K562 (cell line): ENCODE data around the gene FOXS1. TPM values are rescaled to one million over a fixed set of nuclear protein-coding genes. Genes with fewer than 3 reads are reported as not detected.

Experiments
- ATAC-seq: fragments of 200-7000 bp; cut with Tn5 transposase; 3 replicates; pipeline ENCODE4 v1.9.1; 2020; ENCODE audit warnings: moderate library complexity
- BruUV-seq: library from RNA; stranded (reverse); fragments of 400-500 nt; replicated peaks from 2 replicates; lab custom pipeline; 2021; lab: Mats Ljungman, UMichigan
- CTCF ChIA-PET: fragments of 300-600 bp; formaldehyde crosslinking; extraction: SDS; loops from one replicate; lab custom pipeline; 2021; ENCODE audit warnings: low intra/inter-chr PET ratio; lab: Yijun Ruan, JAX
- POLR2A ChIA-PET: fragments of 300-600, 350-650 bp; sonication (Branson Sonifier 250); formaldehyde crosslinking; extraction: SDS; loops from one replicate; lab custom pipeline; 2021; ENCODE audit warnings: antibody characterized with exemption, inconsistent platforms; lab: Yijun Ruan, JAX
- DNase-seq, 4 experiments: peaks; one replicate each; pipeline versions ENCODE4 v3.0.0 to v3.0.0-alpha.2; 2011 to 2018; ENCODE audit warnings: low spot score in 3 of 4, mixed read lengths in 3 of 4; ENCODE audit errors: extremely low read depth in 1 of 4
- FAIRE-seq: peaks from 2 replicates; lab custom pipeline; 2011; peaks lifted over from hg19 to GRCh38; lab: Jason Lieb, UNC
- H2AFZ ChIP-seq: 2 replicates; pipeline ENCODE4 v1.6.0; 2011; ENCODE audit warnings: low read depth, low read length, control low read depth, inconsistent platforms
- H3K27ac ChIP-seq: fragments of 200-600 bp; 3 replicates; pipeline ENCODE4 v1.8.0; 2011; ENCODE audit warnings: low read depth, mild to moderate bottlenecking, control low read depth, inconsistent platforms, low read length, moderate library complexity, mixed read lengths; ENCODE audit errors: extremely low read depth
- H3K27me3 ChIP-seq, 2 experiments: fragments of 300-600 bp in 1 of 2; 2 replicates in 1 of 2; 3 replicates in 1 of 2; pipeline versions ENCODE4 v1.6.0 to v1.8.0; 2011; ENCODE audit warnings: inconsistent platforms in 2 of 2, low read length in 2 of 2, mild to moderate bottlenecking in 1 of 2, mixed read lengths in 1 of 2, moderate library complexity in 1 of 2; ENCODE audit not compliant: control insufficient read depth in 2 of 2, insufficient read depth in 2 of 2
- H3K36me3 ChIP-seq: fragments of 300-600 bp; 3 replicates; pipeline ENCODE4 v1.8.0; 2011; ENCODE audit warnings: mild to moderate bottlenecking, low read length, inconsistent platforms; ENCODE audit not compliant: control insufficient read depth, insufficient read depth
- H3K4me1 ChIP-seq, 2 experiments: fragments of 200-600 bp in 1 of 2; replicated peaks in 1 of 2; 2 replicates in 1 of 2; 3 replicates in 1 of 2; pipeline versions ENCODE4 v1.5.1 to v1.8.0; 2011; ENCODE audit warnings: inconsistent platforms in 2 of 2, low read length in 2 of 2, mild to moderate bottlenecking in 1 of 2, mixed read lengths in 1 of 2, moderate library complexity in 1 of 2; ENCODE audit not compliant: control insufficient read depth in 2 of 2, insufficient read depth in 2 of 2
- H3K4me2 ChIP-seq: 2 replicates; pipeline ENCODE4 v1.6.1; 2011; ENCODE audit warnings: low read length, control low read depth, inconsistent platforms, mixed read lengths; ENCODE audit not compliant: insufficient read depth
- H3K4me3 ChIP-seq: fragments of 200-600 bp; sonication (generic), shearing (Covaris generic); 2 replicates; pipeline ENCODE4 v1.5.1; 2016; ENCODE audit warnings: control low read depth, inconsistent platforms
- H3K79me2 ChIP-seq: fragments of 200-600 bp; 3 replicates; pipeline ENCODE4 v1.8.0; 2011; ENCODE audit warnings: low read length, inconsistent platforms; ENCODE audit not compliant: control insufficient read depth, insufficient read depth
- H3K9ac ChIP-seq, 2 experiments: 2 replicates each; pipeline versions ENCODE4 v1.6.0 to v1.6.1; 2011; ENCODE audit warnings: low read depth in 2 of 2, low read length in 2 of 2, control low read depth in 1 of 2, inconsistent platforms in 1 of 2, mild to moderate bottlenecking in 1 of 2, mixed read lengths in 1 of 2; ENCODE audit not compliant: insufficient read depth in 1 of 2
- H3K9me1 ChIP-seq: one replicate; pipeline ENCODE4 v1.6.0; 2011; ENCODE audit warnings: inconsistent platforms, mild to moderate bottlenecking, low read length, moderate library complexity; ENCODE audit not compliant: control insufficient read depth, insufficient read depth
- H3K9me3 ChIP-seq: replicated peaks from 2 replicates; pipeline ENCODE4 v1.5.1; 2011; ENCODE audit warnings: low read depth, low read length, inconsistent platforms; ENCODE audit not compliant: control insufficient read depth, insufficient read depth
- H4K20me1 ChIP-seq: replicated peaks from 2 replicates; pipeline ENCODE4 v1.6.1; 2011; ENCODE audit warnings: low read length, inconsistent platforms, mixed read lengths; ENCODE audit not compliant: control insufficient read depth, insufficient read depth
- BHLHE40 ChIP-seq: IDR thresholded peaks from 2 replicates; pipeline ENCODE4 v1.6.1; 2011; ENCODE audit warnings: low read length, improper control_type of control experiment
- CBX1 ChIP-seq: sonication (generic); IDR thresholded peaks from 2 replicates; pipeline ENCODE4 v1.6.1; 2016; ENCODE audit warnings: antibody characterized with exemption, low read depth, mild to moderate bottlenecking
- HMG20A ChIP-seq: fragments of 450-650 bp; formaldehyde crosslinking; conservative IDR thresholded peaks from 2 replicates; pipeline ENCODE4 v1.4.0; 2020; ENCODE audit warnings: mild to moderate bottlenecking, mixed read lengths
- MAFK ChIP-seq: IDR thresholded peaks from 2 replicates; pipeline ENCODE4 v1.6.1; 2011; ENCODE audit warnings: low read length, improper control_type of control experiment
- MNT ChIP-seq, 2 experiments: fragments of 450-650 bp; conservative IDR thresholded peaks; 2 replicates each; pipeline ENCODE4 v1.6.1; 2017; ENCODE audit warnings: mild to moderate bottlenecking in 2 of 2, moderate library complexity in 2 of 2
- PCBP2 ChIP-seq: fragments of 200-400 bp; formaldehyde crosslinking; IDR thresholded peaks from 2 replicates; pipeline ENCODE4 v1.6.1; 2018; ENCODE audit warnings: low read length, low read depth, mild to moderate bottlenecking, moderate library complexity; ENCODE audit not compliant: poor library complexity, severe bottlenecking
- PRPF4 ChIP-seq: fragments of 200-400 bp; formaldehyde crosslinking; IDR thresholded peaks from one replicate; pipeline ENCODE4 v1.6.1; 2017; ENCODE audit warnings: low read length, low read depth, mild to moderate bottlenecking; ENCODE audit not compliant: insufficient read depth, poor library complexity, severe bottlenecking
- RB1 ChIP-seq: fragments of 450-650 bp; IDR thresholded peaks from 2 replicates; pipeline ENCODE4 v1.6.1; 2017; ENCODE audit warnings: low read depth, mild to moderate bottlenecking
- RCOR1 ChIP-seq, 2 experiments: IDR thresholded peaks; 2 replicates each; pipeline ENCODE4 v1.6.1; 2012; ENCODE audit warnings: low read depth in 2 of 2, low read length in 2 of 2, borderline replicate concordance in 1 of 2, improper control_type of control experiment in 1 of 2
- RNF2 ChIP-seq: sonication (generic); IDR thresholded peaks from 2 replicates; pipeline ENCODE4 v1.6.1; 2016
- SIX5 ChIP-seq, 2 experiments: IDR thresholded peaks; 2 replicates each; pipeline ENCODE4 v1.6.1; 2011; ENCODE audit warnings: low read length in 2 of 2, borderline replicate concordance in 1 of 2, low read depth in 1 of 2, mild to moderate bottlenecking in 1 of 2, moderate library complexity in 1 of 2; ENCODE audit not compliant: insufficient read depth in 1 of 2
- STAT6 ChIP-seq: sonication (generic); formaldehyde crosslinking; IDR thresholded peaks from 2 replicates; pipeline ENCODE4 v1.8.1; 2023; ENCODE audit warnings: mild to moderate bottlenecking, missing genetic modification reagents
- TBP ChIP-seq: optimal IDR thresholded peaks from 2 replicates; pipeline ENCODE3; 2011; ENCODE audit warnings: low read depth, low read length, improper control_type of control experiment
- TEAD2 ChIP-seq: fragments of 450-650 bp; IDR thresholded peaks from 2 replicates; pipeline ENCODE4 v1.6.1; 2016; ENCODE audit warnings: missing genetic modification characterization, control low read depth, missing compliant biosample characterization
- TFAM ChIP-seq: fragments of 250-450 bp; sonication (Bioruptor Pico); conservative IDR thresholded peaks from 2 replicates; pipeline ENCODE4 v1.5.0; 2021; ENCODE audit warnings: mild to moderate bottlenecking, moderate library complexity
- THAP7 ChIP-seq: fragments of 250-450 bp; sonication (Bioruptor Pico); IDR thresholded peaks from 2 replicates; pipeline ENCODE4 v1.5.0; 2021
- ZNF239 ChIP-seq: fragments of 250-450 bp; sonication (Bioruptor Pico); IDR thresholded peaks from 2 replicates; pipeline ENCODE4 v1.4.0; 2020; ENCODE audit warnings: mild to moderate bottlenecking
- ZNF408 ChIP-seq: fragments of 250-450 bp; sonication (Bioruptor Pico); IDR thresholded peaks from 2 replicates; pipeline ENCODE4 v1.4.0; 2020; ENCODE audit warnings: low read depth, mild to moderate bottlenecking, moderate library complexity
- ZNF644 ChIP-seq: fragments of 200-800 bp; sonication (Bioruptor generic); IDR thresholded peaks from 2 replicates; pipeline ENCODE4 v1.6.1; 2016; ENCODE audit warnings: low read depth, missing genetic modification characterization, missing compliant biosample characterization
- in situ Hi-C: fragments of 300-500 bp; cut with MboI; formaldehyde crosslinking; loops from 4 replicates; pipeline ENCODE4 v1.15.0; 2018; ENCODE audit warnings: inconsistent platforms, mixed read lengths
- intact Hi-C: fragments of 100-400 bp; cut with micrococcal nuclease; formaldehyde crosslinking; loops from 2 replicates; pipeline ENCODE4 v1.14.2; 2022
- polyA plus RNA-seq, 8 experiments: library from polyadenylated mRNA; depleted of rRNA in 4 of 8; stranded (reverse) in 5 of 8; unstranded in 3 of 8; fragments of >200 nt; fragmentation: Nextera tagmentation in 2 of 8; fragmentation: Illumina TruSeq in 1 of 8; extraction: Ambion mirVana in 2 of 8; extraction: Trizol in 1 of 8; gene quantifications; 2 replicates each; pipeline versions ENCODE4 v1.2.1 to v1.2.3, GENCODE V29; 2011 to 2014; ENCODE audit warnings: inconsistent platforms in 1 of 8, missing spikeins in 1 of 8
- total RNA-seq, 7 experiments: library from RNA; depleted of rRNA in 6 of 7; stranded (reverse); fragments of >200 nt in 6 of 7; fragmentation: Illumina TruSeq in 2 of 7; extraction: Trizol in 2 of 7; gene quantifications; 2 replicates each; pipeline versions ENCODE4 v1.2.1 to v1.2.3, GENCODE V29; 2011 to 2021; ENCODE audit warnings: low replicate concordance in 1 of 7

Gene FOXS1
- total and polyA plus RNA-seq, 9 of the 15 experiments (the other 6 are each of a cell fraction or from before 2014, with no cell fraction given), result not detected

- POLR2A ChIA-PET, result interaction anchor here (0.9 kb wide), 1 partner anchor 10 kb away, joined by 4 read pairs; no protein-coding TSS in a partner anchor
- no TSS peak for BruUV-seq
- TF ChIP-seq ZNF239 (no peak), CBX1 (no peak), ZNF644 (no peak), PCBP2 (no peak), RNF2 (no peak), STAT6 (CRISPR knock-in tag) (no peak), SIX5 (IDR thresholded peaks at IDR 0.05; ENCODE audit: borderline replicate concordance in 1 of 2, insufficient read depth in 1 of 2, low read depth in 1 of 2, low read length in 2 of 2) (no peak), THAP7 (CRISPR knock-in tag) (no peak), TFAM (CRISPR knock-in tag) (no peak), RB1 (no peak), MNT (conservative IDR thresholded peaks at IDR 0.05) (no peak), MAFK (no peak), HMG20A (CRISPR knock-in tag) (no peak), RCOR1 (IDR thresholded peaks at IDR 0.05; ENCODE audit: borderline replicate concordance in 1 of 2, low read depth in 2 of 2, low read length in 2 of 2) (no peak), PRPF4 (no peak), TEAD2 (tag) (no peak), BHLHE40 (no peak), ZNF408 (CRISPR knock-in tag) (no peak), TBP (no peak)
Measured at GRCh38 chr20:31813611-31814010, 31.8 kb downstream of the FOXS1 start.

More at GRCh38 chr20:31813611-31814010, 31.8 kb downstream of the FOXS1 start:
- H3K36me3 ChIP-seq, result peaks cover 2% of the 10 kb centered on the region; the same call in 2 of the 3 replicates
- H2AFZ ChIP-seq, result no peak overlapping the region
- CTCF ChIA-PET, result no interaction called here
- H3K79me2 ChIP-seq, result no peaks in the 10 kb centered on the region
- no peak overlapping the region for H3K4me3 ChIP-seq
- FAIRE-seq (no peak), DNase-seq (no peak), ATAC-seq (no peak)
- intact Hi-C loops, result no loop called here
- peaks cover 5% of the 10 kb centered on the region for H3K9me1 ChIP-seq
- no peak overlapping the region for H3K9ac ChIP-seq
- H3K4me1 ChIP-seq, result peaks cover 8 to 16% of the 10 kb centered on the region in 2 experiments
- H3K27me3 ChIP-seq, result no peaks in the 10 kb centered on the region
- no peaks in the 10 kb centered on the region for H3K9me3 ChIP-seq
- no peak overlapping the region for H3K4me2 ChIP-seq
- in situ Hi-C loops, result no loop called here
- peaks cover 6% of the 10 kb centered on the region for H4K20me1 ChIP-seq
- H3K27ac ChIP-seq, result no peak overlapping the region
